HG03108 (cell line): ENCODE measurements around the gene ODF2.
"Not testable (repeated sequence)": the region's sequence is repeated elsewhere in the genome, so short reads cannot be mapped to it uniquely, and the experiment has no call there.

Experiments
- ATAC-seq: cut with Tn5 transposase; IDR thresholded peaks from one replicate; pipeline ENCODE4 v1.9.1; 2021; ENCODE audit warnings: moderate library complexity; ENCODE audit not compliant: unreplicated experiment

ODF2 gene

GRCh38 chr9:128455849-128456612 is at the start of gene ODF2:
ODF2 (plus strand) TSS chr9:128456006; CDS start chr9:128456092, 86 bp downstream.
- ATAC-seq = peak; percentile 73

- ATAC-seq = no peak
These were observed 48.9 kb upstream of the ODF2 start for GRCh38 chr9:128406848-128407391.

GRCh38 chr9:128408963-128409431 is 46.8 kb upstream of the ODF2 start:
- no peak for ATAC-seq

- no peak for ATAC-seq
These were observed 46.4 kb upstream of the ODF2 start for GRCh38 chr9:128409450-128409849.

GRCh38 chr9:128409978-128410377 is 45.8 kb upstream of the ODF2 start:
- ATAC-seq = no peak

- no peak for ATAC-seq
These were observed 44.3 kb upstream of the ODF2 start for GRCh38 chr9:128411364-128412119.

- no peak for ATAC-seq
These were observed 43.6 kb upstream of the ODF2 start for GRCh38 chr9:128412120-128412790.

- ATAC-seq = not testable (repeated sequence)
These were observed 42.1 kb upstream of the ODF2 start for GRCh38 chr9:128413728-128414127.

- ATAC-seq = no peak
These were observed 41.3 kb upstream of the ODF2 start for GRCh38 chr9:128414461-128414860.

GRCh38 chr9:128415281-128415680 is 40.5 kb upstream of the ODF2 start:
- ATAC-seq = no peak

GRCh38 chr9:128416014-128416413 is 39.8 kb upstream of the ODF2 start:
- ATAC-seq = no peak

GRCh38 chr9:128416432-128417019 is 39.3 kb upstream of the ODF2 start:
- no peak for ATAC-seq

GRCh38 chr9:128419061-128419925 is 36.5 kb upstream of the ODF2 start:
- no peak for ATAC-seq

GRCh38 chr9:128420060-128420650 is 35.7 kb upstream of the ODF2 start:
- ATAC-seq = peak; percentile 64

GRCh38 chr9:128420651-128421481 is 34.9 kb upstream of the ODF2 start, which contains the start of gene CERCAM:
CERCAM (plus strand) TSS chr9:128420857; CDS start chr9:128420878, 21 bp downstream.
- peak; percentile 64 for ATAC-seq

GRCh38 chr9:128421482-128421996 is 34.3 kb upstream of the ODF2 start:
- no peak for ATAC-seq

GRCh38 chr9:128422022-128422782 is 33.6 kb upstream of the ODF2 start:
- not testable (repeated sequence) for ATAC-seq

- ATAC-seq = no peak
These were observed 33.0 kb upstream of the ODF2 start for GRCh38 chr9:128422783-128423150.
